H9 (cell line): Measurements from ENCODE around the gene ACTR8. TPM values are rescaled to one million over a fixed set of nuclear protein-coding genes. Genes with fewer than 3 reads are reported as not detected.

Experiments used
- DNase-seq: peaks from one replicate; pipeline ENCODE4 v3.0.0-alpha.2; 2017
- H2AFZ ChIP-seq: one replicate; pipeline ENCODE4 v1.6.1; 2013; ENCODE audit warnings: mild to moderate bottlenecking, low read length, control low read depth, moderate library complexity
- H2AK5ac ChIP-seq: 2 replicates; pipeline ENCODE4 v1.6.1; 2013; ENCODE audit warnings: low read length, control low read depth, mixed read lengths; ENCODE audit not compliant: insufficient read length
- H2BK120ac ChIP-seq: one replicate; pipeline ENCODE4 v1.6.1; 2013; ENCODE audit warnings: low read depth, mild to moderate bottlenecking, low read length, control low read depth, inconsistent platforms; ENCODE audit not compliant: poor library complexity, severe bottlenecking
- H2BK12ac ChIP-seq: 2 replicates; pipeline ENCODE4 v1.6.1; 2013; ENCODE audit warnings: low read length, control low read depth, mixed read lengths, low read depth; ENCODE audit not compliant: insufficient read length
- H2BK15ac ChIP-seq: 2 replicates; pipeline ENCODE4 v1.6.1; 2013; ENCODE audit warnings: low read depth, low read length, control low read depth
- H2BK20ac ChIP-seq: one replicate; pipeline ENCODE4 v1.6.1; 2013; ENCODE audit warnings: low read depth, mild to moderate bottlenecking, low read length, control low read depth, inconsistent platforms; ENCODE audit not compliant: poor library complexity, severe bottlenecking
- H2BK5ac ChIP-seq: 2 replicates; pipeline ENCODE4 v1.6.1; 2013; ENCODE audit warnings: low read length, control low read depth, mixed read lengths; ENCODE audit not compliant: insufficient read length
- H3K14ac ChIP-seq: 2 replicates; pipeline ENCODE4 v1.6.1; 2013; ENCODE audit warnings: low read length, control low read depth; ENCODE audit not compliant: insufficient read depth
- H3K18ac ChIP-seq: 2 replicates; pipeline ENCODE4 v1.6.1; 2013; ENCODE audit warnings: low read depth, mild to moderate bottlenecking, mixed read lengths, low read length, control low read depth; ENCODE audit not compliant: insufficient read length
- H3K23ac ChIP-seq: 2 replicates; pipeline ENCODE4 v1.6.1; 2013; ENCODE audit warnings: low read length, control low read depth, mixed read lengths, low read depth; ENCODE audit not compliant: insufficient read length
- H3K23me2 ChIP-seq: 2 replicates; pipeline ENCODE4 v1.6.1; 2013; ENCODE audit warnings: low read depth, mild to moderate bottlenecking, mixed read lengths, low read length, control low read depth; ENCODE audit not compliant: insufficient read length, poor library complexity, severe bottlenecking
- H3K27ac ChIP-seq: 2 replicates; pipeline ENCODE4 v1.5.1; 2013; ENCODE audit warnings: low read length, control low read depth, mixed read lengths, low read depth; ENCODE audit not compliant: insufficient read length
- H3K27me3 ChIP-seq: 2 replicates; pipeline ENCODE4 v1.6.1; 2013; ENCODE audit warnings: low read length, control low read depth, inconsistent platforms; ENCODE audit not compliant: insufficient read depth
- H3K4ac ChIP-seq: 2 replicates; pipeline ENCODE4 v1.6.1; 2013; ENCODE audit warnings: low read depth, mild to moderate bottlenecking, control low read depth, inconsistent platforms, low read length, moderate library complexity
- H3K4me1 ChIP-seq: 2 replicates; pipeline ENCODE4 v1.6.1; 2013; ENCODE audit warnings: low read length, control low read depth, inconsistent platforms; ENCODE audit not compliant: insufficient read depth
- H3K4me2 ChIP-seq: 2 replicates; pipeline ENCODE4 v1.6.1; 2013; ENCODE audit warnings: low read length, control low read depth, mixed read lengths; ENCODE audit not compliant: insufficient read length, insufficient read depth
- H3K56ac ChIP-seq: 2 replicates; pipeline ENCODE4 v1.6.1; 2013; ENCODE audit warnings: low read depth, mild to moderate bottlenecking, mixed read lengths, low read length, control low read depth; ENCODE audit not compliant: insufficient read length
- H3K79me1 ChIP-seq: 2 replicates; pipeline ENCODE4 v1.6.1; 2013; ENCODE audit warnings: low read depth, mild to moderate bottlenecking, moderate library complexity, low read length, control low read depth, inconsistent platforms; ENCODE audit not compliant: insufficient read depth, poor library complexity, severe bottlenecking
- H3K79me2 ChIP-seq: 2 replicates; pipeline ENCODE4 v1.6.1; 2013; ENCODE audit warnings: low read length, control low read depth, inconsistent platforms; ENCODE audit not compliant: insufficient read depth
- H3K9ac ChIP-seq: 2 replicates; pipeline ENCODE4 v1.6.1; 2013; ENCODE audit warnings: low read length, control low read depth, mixed read lengths; ENCODE audit not compliant: insufficient read length; ENCODE audit errors: extremely low read depth
- H3K9me3 ChIP-seq: one replicate; pipeline ENCODE4 v1.6.1; 2013; ENCODE audit warnings: low read depth, low read length, inconsistent platforms; ENCODE audit not compliant: control insufficient read depth
- H3T11ph ChIP-seq: one replicate; pipeline ENCODE4 v1.6.1; 2013; ENCODE audit warnings: mild to moderate bottlenecking, low read length, control low read depth, inconsistent platforms
- H4K20me1 ChIP-seq: one replicate; pipeline ENCODE4 v1.6.1; 2013; ENCODE audit not compliant: control insufficient read depth, insufficient read length, insufficient read depth
- H4K5ac ChIP-seq: 2 replicates; pipeline ENCODE4 v1.6.1; 2013; ENCODE audit warnings: low read depth, mild to moderate bottlenecking, mixed read lengths, low read length, control low read depth; ENCODE audit not compliant: insufficient read length
- H4K8ac ChIP-seq: replicated peaks from 2 replicates; pipeline ENCODE4 v1.6.1; 2013; ENCODE audit warnings: low read length, control low read depth, mixed read lengths, low read depth; ENCODE audit not compliant: insufficient read length
- H4K91ac ChIP-seq: 2 replicates; pipeline ENCODE4 v1.6.1; 2013; ENCODE audit warnings: low read depth, mild to moderate bottlenecking, moderate library complexity, mixed read lengths, low read length, control low read depth; ENCODE audit not compliant: insufficient read length
- H3K27ac Mint-ChIP-seq, 3 experiments: 2 replicates in 2 of 3; 3 replicates in 1 of 3; pipeline ENCODE4 v1.8.0; 2020 to 2021; ENCODE audit warnings: mixed read lengths in 3 of 3, mild to moderate bottlenecking in 1 of 3, moderate library complexity in 1 of 3
- H3K27me3 Mint-ChIP-seq: 2 replicates; pipeline ENCODE4 v1.8.0; 2021; ENCODE audit warnings: low read depth, mild to moderate bottlenecking, moderate library complexity, mixed read lengths
- H3K36me3 Mint-ChIP-seq, 3 experiments: 2 replicates in 2 of 3; 3 replicates in 1 of 3; pipeline ENCODE4 v1.8.0; 2020 to 2021; ENCODE audit warnings: low read depth in 3 of 3, mixed read lengths in 3 of 3; ENCODE audit not compliant: insufficient read depth in 1 of 3
- H3K4me1 Mint-ChIP-seq, 2 experiments: 2 replicates each; pipeline ENCODE4 v1.8.0; 2020; ENCODE audit warnings: mixed read lengths in 2 of 2
- H3K4me3 Mint-ChIP-seq, 2 experiments: 2 replicates in 1 of 2; 3 replicates in 1 of 2; pipeline ENCODE4 v1.8.0; 2020 to 2021; ENCODE audit warnings: mild to moderate bottlenecking in 2 of 2, mixed read lengths in 2 of 2, moderate library complexity in 1 of 2
- H3K9me3 Mint-ChIP-seq, 2 experiments: 2 replicates in 1 of 2; 3 replicates in 1 of 2; pipeline ENCODE4 v1.8.0; 2020; ENCODE audit warnings: mild to moderate bottlenecking in 2 of 2, mixed read lengths in 2 of 2, moderate library complexity in 1 of 2
- CTCF ChIP-seq: fragments of 200-600 bp; sonication (generic); conservative IDR thresholded peaks from 3 replicates; pipeline ENCODE4 v1.8.0; 2021; ENCODE audit warnings: antibody characterized with exemption, mild to moderate bottlenecking
- WGBS: extraction: QIAGEN DNeasy Blood & Tissue Kit; methylation state at CpG from one replicate; pipeline ENCODE4 v1.1.7; 2013; ENCODE audit warnings: missing lambda C conversion rate, low lambda C conversion rate, mixed read lengths; ENCODE audit not compliant: insufficient read length; ENCODE audit errors: extremely low coverage; 5-methylcytosine and 5-hydroxymethylcytosine counted together
- total RNA-seq: library from RNA; stranded (reverse); gene quantifications from 2 replicates; pipeline ENCODE4 v1.2.1, GENCODE V29; 2021

The ACTR8 gene
- total RNA-seq, 1 experiment from 2014 or later = 39.2 TPM

GRCh38 chr3:53829605-53830004 lies 52.3 kb downstream of the ACTR8 start:
- Mint-ChIP-seq H3K9me3 (no peaks in the 10 kb centered on the region), H3K4me1 (peaks cover 2 to 4% of the 10 kb centered on the region in 2 experiments; a peak in 3 of 4 replicates), H3K36me3 (peaks cover 0 to 10% (median 0%) of the 10 kb centered on the region in 3 experiments; a peak in 6 of 7 replicates), H3K4me3 (no peak overlapping the region), H3K27ac (no peak overlapping the region), H3K27me3 (no peaks in the 10 kb centered on the region)
- Histone ChIP-seq H2AK5ac (no peak overlapping the region), H2BK120ac (no peak overlapping the region), H4K8ac (no peak overlapping the region), H3K56ac (no peak overlapping the region), H3K9ac (no peak overlapping the region), H2BK15ac (no peak overlapping the region), H3K79me2 (no peaks in the 10 kb centered on the region), H2BK5ac (no peak overlapping the region), H2AFZ (no peak overlapping the region), H3K23me2 (no peaks in the 10 kb centered on the region), H2BK20ac (no peak overlapping the region), H3K23ac (no peak overlapping the region), H3K4me2 (no peak overlapping the region), H3K27ac (no peak overlapping the region), H4K20me1 (no peaks in the 10 kb centered on the region), H4K5ac (no peak overlapping the region), H3K4ac (no peak overlapping the region), H3K27me3 (no peaks in the 10 kb centered on the region), H3K14ac (no peak overlapping the region), H3K79me1 (no peaks in the 10 kb centered on the region), H2BK12ac (no peak overlapping the region), H3K9me3 (no peaks in the 10 kb centered on the region), H3K18ac (no peak overlapping the region), H3K4me1 (no peaks in the 10 kb centered on the region), H4K91ac (no peak overlapping the region), H3T11ph (no peak overlapping the region)
- WGBS = no CpG with 5 or more reads among the region's 2 CpGs
- no peak for TF ChIP-seq CTCF
- DNase-seq = no peak
